WTC11 (cell line): ENCODE measurements around the gene SUSD6.

Experiments
- NFYB ChIP-seq: sonication (generic); formaldehyde crosslinking; conservative IDR thresholded peaks from 2 replicates; pipeline ENCODE4 v1.8.0; 2022; ENCODE audit warnings: low read depth, missing genetic modification reagents
- SP1 ChIP-seq: sonication (generic); formaldehyde crosslinking; conservative IDR thresholded peaks from 2 replicates; pipeline ENCODE4 v1.8.1; 2022; ENCODE audit warnings: missing genetic modification reagents
- TF ChIP-seq, protein P1 (sequence below): fragments of 200-600 bp; IDR thresholded peaks from 2 replicates; pipeline ENCODE4 v1.8.0; 2022; ENCODE audit warnings: antibody characterized with exemption

DNA sequence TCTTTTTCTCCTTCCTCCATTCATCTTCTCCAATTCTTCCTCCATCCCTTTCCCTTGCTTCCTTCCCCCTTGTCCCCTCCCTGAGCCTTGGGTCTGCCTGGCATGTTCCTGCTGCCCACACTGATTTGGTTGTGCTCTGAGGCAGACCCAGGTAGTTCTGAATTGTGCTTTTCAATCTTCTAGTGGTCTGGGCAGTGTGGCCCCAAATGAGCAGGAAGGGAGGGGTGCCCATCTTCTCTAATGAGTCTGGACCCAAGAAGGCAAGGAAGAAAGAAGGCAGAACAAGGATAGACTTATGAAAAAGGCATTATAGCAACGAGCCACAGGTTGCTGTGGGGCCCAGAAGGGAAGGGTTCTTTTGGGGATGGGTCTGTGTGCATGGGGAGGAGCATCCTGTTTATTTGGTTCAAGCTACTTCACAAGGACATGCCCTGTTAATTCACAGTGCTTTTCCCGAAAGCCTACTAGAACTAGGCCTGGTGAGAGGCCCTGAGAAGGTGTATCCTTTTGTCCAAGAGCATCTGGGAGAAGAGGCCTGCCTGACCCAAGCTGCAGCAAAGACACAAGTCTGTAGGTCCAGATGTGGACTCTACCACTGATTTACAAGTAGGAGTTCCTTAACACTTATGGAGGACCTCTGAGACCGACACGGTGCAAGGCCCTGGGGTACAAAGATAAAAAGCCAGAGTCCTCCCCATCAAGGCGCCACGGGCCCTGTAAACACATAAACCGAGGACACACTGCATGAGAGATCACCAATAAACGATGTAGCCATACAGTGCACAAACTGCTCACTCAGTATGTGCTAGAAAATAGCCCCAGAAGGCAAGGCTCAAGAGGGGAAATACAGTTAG is 1.1 kb upstream of the SUSD6 start:
- TF ChIP-seq, protein P1, sequence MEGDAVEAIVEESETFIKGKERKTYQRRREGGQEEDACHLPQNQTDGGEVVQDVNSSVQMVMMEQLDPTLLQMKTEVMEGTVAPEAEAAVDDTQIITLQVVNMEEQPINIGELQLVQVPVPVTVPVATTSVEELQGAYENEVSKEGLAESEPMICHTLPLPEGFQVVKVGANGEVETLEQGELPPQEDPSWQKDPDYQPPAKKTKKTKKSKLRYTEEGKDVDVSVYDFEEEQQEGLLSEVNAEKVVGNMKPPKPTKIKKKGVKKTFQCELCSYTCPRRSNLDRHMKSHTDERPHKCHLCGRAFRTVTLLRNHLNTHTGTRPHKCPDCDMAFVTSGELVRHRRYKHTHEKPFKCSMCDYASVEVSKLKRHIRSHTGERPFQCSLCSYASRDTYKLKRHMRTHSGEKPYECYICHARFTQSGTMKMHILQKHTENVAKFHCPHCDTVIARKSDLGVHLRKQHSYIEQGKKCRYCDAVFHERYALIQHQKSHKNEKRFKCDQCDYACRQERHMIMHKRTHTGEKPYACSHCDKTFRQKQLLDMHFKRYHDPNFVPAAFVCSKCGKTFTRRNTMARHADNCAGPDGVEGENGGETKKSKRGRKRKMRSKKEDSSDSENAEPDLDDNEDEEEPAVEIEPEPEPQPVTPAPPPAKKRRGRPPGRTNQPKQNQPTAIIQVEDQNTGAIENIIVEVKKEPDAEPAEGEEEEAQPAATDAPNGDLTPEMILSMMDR: no peak
- TF ChIP-seq NFYB (CRISPR knock-in tag) (no peak), SP1 (no peak)
